Measurements from ENCODE around the gene NDUFAF5.

Gene NDUFAF5

DNA sequence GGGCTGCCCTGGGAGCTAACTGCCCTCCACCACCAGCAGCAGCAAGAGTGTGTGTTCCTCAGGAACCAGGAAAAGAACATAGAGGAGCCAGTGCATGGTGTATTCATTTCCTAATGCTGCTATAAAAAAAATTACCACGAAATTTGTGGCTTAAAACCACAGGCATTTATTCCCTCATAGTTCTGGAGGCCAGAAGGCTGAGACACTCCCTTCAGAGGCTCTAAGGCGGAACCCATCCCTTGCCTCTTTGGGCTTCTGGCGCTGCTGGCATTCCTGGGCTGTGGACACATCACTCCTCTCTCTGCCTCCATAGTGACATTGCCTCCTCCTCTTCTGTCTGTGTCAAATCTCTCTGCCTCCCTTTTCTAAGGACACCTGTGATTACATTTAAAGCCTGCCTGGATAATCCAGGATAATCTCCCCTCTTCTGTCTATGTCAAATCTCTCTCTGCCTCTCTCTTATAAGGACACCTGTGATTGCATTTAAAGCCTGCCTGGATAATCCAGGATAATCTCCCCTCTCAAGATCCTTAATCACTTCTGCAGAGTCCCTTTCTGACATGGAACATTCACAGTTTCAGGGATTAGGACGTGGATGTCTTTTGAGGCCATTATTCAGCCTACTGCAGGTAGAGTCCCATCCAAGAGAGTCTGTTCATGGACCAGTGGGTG lies 54.7 kb downstream of the NDUFAF5 start:
- TF ChIP-seq, protein P1, sequence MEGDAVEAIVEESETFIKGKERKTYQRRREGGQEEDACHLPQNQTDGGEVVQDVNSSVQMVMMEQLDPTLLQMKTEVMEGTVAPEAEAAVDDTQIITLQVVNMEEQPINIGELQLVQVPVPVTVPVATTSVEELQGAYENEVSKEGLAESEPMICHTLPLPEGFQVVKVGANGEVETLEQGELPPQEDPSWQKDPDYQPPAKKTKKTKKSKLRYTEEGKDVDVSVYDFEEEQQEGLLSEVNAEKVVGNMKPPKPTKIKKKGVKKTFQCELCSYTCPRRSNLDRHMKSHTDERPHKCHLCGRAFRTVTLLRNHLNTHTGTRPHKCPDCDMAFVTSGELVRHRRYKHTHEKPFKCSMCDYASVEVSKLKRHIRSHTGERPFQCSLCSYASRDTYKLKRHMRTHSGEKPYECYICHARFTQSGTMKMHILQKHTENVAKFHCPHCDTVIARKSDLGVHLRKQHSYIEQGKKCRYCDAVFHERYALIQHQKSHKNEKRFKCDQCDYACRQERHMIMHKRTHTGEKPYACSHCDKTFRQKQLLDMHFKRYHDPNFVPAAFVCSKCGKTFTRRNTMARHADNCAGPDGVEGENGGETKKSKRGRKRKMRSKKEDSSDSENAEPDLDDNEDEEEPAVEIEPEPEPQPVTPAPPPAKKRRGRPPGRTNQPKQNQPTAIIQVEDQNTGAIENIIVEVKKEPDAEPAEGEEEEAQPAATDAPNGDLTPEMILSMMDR (IDR thresholded peaks at IDR 0.05; ENCODE audit: low read depth, low read length) = no peak
- no peaks in the 10 kb centered on the region for H3K36me3 ChIP-seq
- H3K4me1 ChIP-seq = no peaks in the 10 kb centered on the region
- no peak overlapping the region for H3K4me3 ChIP-seq (ENCODE audit: low read depth, low read length)
- peaks cover 12% of the 10 kb centered on the region for H3K27me3 ChIP-seq
- H3K9me3 ChIP-seq = no peaks in the 10 kb centered on the region
- no peak for DNase-seq

- Histone ChIP-seq H3K4me3 (ENCODE audit: low read depth, low read length) (no peak overlapping the region), H3K27me3 (peaks cover 12% of the 10 kb centered on the region), H3K9me3 (no peaks in the 10 kb centered on the region), H3K4me1 (no peaks in the 10 kb centered on the region), H3K36me3 (no peaks in the 10 kb centered on the region)
- no peak for DNase-seq
- TF ChIP-seq, protein P1 (IDR thresholded peaks at IDR 0.05; ENCODE audit: low read depth, low read length) = no peak
Measured at GRCh38 chr20:13840093-13840465, 55.3 kb downstream of the NDUFAF5 start.

GRCh38 chr20:13841206-13841605 lies 56.4 kb downstream of the NDUFAF5 start:
- no peaks in the 10 kb centered on the region for H3K9me3 ChIP-seq
- no peaks in the 10 kb centered on the region for H3K4me1 ChIP-seq
- H3K36me3 ChIP-seq = no peaks in the 10 kb centered on the region
- H3K4me3 ChIP-seq (ENCODE audit: low read depth, low read length) = no peak overlapping the region
- no peak for DNase-seq
- H3K27me3 ChIP-seq = peaks cover 12% of the 10 kb centered on the region
- TF ChIP-seq, protein P1 (IDR thresholded peaks at IDR 0.05; ENCODE audit: low read depth, low read length) = no peak

DNA sequence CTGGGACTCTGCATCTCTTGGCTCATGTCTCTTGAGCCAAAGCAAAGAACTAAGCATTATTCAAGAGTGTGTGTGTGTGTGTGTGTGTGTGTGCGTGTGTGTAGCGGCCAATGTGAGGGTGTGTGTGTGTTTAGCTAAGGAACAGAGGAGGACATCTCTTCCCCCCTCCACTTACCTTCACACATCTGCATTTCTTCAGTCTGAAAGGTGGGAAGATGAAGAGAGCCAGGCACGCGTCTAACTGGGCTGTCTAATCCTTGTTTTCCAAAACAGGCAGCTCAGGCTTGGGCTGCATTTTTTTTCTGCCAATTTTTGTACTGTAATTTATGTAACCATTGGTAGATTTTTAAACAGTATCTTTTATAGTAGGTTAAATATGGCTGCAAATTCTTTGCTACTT lies 59.5 kb downstream of the NDUFAF5 start:
- H3K9me3 ChIP-seq = no peaks in the 10 kb centered on the region
- no peaks in the 10 kb centered on the region for H3K36me3 ChIP-seq
- H3K4me1 ChIP-seq = no peaks in the 10 kb centered on the region
- TF ChIP-seq, protein P1 (IDR thresholded peaks at IDR 0.05; ENCODE audit: low read depth, low read length) = no peak
- peaks cover 11% of the 10 kb centered on the region for H3K27me3 ChIP-seq
- H3K4me3 ChIP-seq (ENCODE audit: low read depth, low read length) = no peak overlapping the region
- DNase-seq = no peak

DNA sequence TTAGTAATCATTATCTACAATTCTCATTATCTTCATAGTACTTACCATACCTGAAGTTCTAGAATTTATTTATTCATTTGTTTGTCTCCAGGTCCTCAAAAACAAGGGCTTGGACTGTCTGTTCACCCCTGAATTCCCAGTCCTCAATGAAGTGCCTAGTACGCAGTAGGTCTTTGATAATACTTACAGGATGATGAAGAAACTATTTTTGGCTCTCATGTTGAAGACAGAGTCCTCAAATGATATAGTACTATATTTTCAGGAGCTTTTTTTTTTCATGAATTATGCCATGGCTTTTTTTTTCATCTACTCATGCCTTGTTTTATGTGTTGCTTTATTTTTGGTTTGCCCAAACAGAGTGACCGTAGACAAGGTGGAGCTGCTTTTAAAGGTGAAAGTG lies 66.5 kb downstream of the NDUFAF5 start:
- H3K4me1 ChIP-seq = no peaks in the 10 kb centered on the region
- no peak for DNase-seq
- H3K9me3 ChIP-seq = no peaks in the 10 kb centered on the region
- H3K36me3 ChIP-seq = no peaks in the 10 kb centered on the region
- H3K4me3 ChIP-seq (ENCODE audit: low read depth, low read length) = no peak overlapping the region
- TF ChIP-seq, protein P1 (IDR thresholded peaks at IDR 0.05; ENCODE audit: low read depth, low read length) = no peak
- H3K27me3 ChIP-seq = peaks cover 15% of the 10 kb centered on the region

GRCh38 chr20:13852306-13852705 lies 67.5 kb downstream of the NDUFAF5 start:
- H3K9me3 ChIP-seq = no peaks in the 10 kb centered on the region
- no peak for DNase-seq
- TF ChIP-seq, protein P1 (IDR thresholded peaks at IDR 0.05; ENCODE audit: low read depth, low read length) = no peak
- peaks cover 15% of the 10 kb centered on the region for H3K27me3 ChIP-seq
- no peaks in the 10 kb centered on the region for H3K4me1 ChIP-seq
- no peak overlapping the region for H3K4me3 ChIP-seq (ENCODE audit: low read depth, low read length)
- H3K36me3 ChIP-seq = no peaks in the 10 kb centered on the region
